Upper lobe of left lung (tissue), 4 donors: ENCODE data around the gene NMB.

Experiments used
- EP300 ChIP-seq, 4 donors: sonication (generic); formaldehyde crosslinking; IDR thresholded peaks; one replicate each; pipeline ENCODE4 v1.5.1; 2017; ENCODE audit warnings: antibody characterized with exemption in 4 of 4, control low read depth in 2 of 4
- POLR2A ChIP-seq, 4 donors: fragments of 450-650 bp; IDR thresholded peaks; one replicate each; pipeline ENCODE4 v1.5.1; 2016 to 2017; ENCODE audit warnings: antibody characterized with exemption in 4 of 4, mild to moderate bottlenecking in 2 of 4
- POLR2AphosphoS5 ChIP-seq, 2 donors: sonication (generic); formaldehyde crosslinking; IDR thresholded peaks; one replicate each; pipeline ENCODE4 v1.5.1; 2017; ENCODE audit warnings: antibody characterized with exemption in 2 of 2
- TF ChIP-seq, protein P1 (sequence below), 6 experiments: fragments of 450-650 bp in 4 of 6; fragments of 200-600 bp in 2 of 6; sonication (generic) in 2 of 6; IDR thresholded peaks; one replicate each; pipeline ENCODE4 v1.5.1; 2016 to 2019; ENCODE audit warnings: antibody characterized with exemption in 6 of 6

DNA sequence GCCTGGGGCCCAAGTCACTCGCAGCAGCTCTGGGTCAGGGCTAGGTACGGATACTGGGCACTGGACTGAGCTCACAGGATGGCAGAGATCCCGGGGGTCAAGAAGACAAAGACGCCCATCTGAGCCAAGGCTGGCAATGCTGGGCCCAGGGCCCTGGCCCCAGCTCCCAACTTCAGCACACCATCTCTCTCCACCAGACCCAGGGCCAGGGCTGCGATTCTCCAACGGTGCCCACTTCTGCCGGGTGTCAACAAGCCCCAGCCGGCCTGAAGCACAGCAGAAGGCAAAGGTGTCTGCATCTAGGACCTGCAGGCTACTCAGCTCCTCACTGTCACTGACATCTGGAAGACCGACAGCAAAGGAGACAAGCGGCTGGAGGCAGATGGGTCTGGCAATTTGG lies 12.5 kb downstream of the NMB start:
- TF ChIP-seq, protein P1, sequence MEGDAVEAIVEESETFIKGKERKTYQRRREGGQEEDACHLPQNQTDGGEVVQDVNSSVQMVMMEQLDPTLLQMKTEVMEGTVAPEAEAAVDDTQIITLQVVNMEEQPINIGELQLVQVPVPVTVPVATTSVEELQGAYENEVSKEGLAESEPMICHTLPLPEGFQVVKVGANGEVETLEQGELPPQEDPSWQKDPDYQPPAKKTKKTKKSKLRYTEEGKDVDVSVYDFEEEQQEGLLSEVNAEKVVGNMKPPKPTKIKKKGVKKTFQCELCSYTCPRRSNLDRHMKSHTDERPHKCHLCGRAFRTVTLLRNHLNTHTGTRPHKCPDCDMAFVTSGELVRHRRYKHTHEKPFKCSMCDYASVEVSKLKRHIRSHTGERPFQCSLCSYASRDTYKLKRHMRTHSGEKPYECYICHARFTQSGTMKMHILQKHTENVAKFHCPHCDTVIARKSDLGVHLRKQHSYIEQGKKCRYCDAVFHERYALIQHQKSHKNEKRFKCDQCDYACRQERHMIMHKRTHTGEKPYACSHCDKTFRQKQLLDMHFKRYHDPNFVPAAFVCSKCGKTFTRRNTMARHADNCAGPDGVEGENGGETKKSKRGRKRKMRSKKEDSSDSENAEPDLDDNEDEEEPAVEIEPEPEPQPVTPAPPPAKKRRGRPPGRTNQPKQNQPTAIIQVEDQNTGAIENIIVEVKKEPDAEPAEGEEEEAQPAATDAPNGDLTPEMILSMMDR (IDR thresholded peaks at IDR 0.05), result no peak
- TF ChIP-seq POLR2A (IDR thresholded peaks at IDR 0.05) (no peak), EP300 (IDR thresholded peaks at IDR 0.05) (no peak), POLR2AphosphoS5 (IDR thresholded peaks at IDR 0.05) (no peak)
